Ishikawa (cell line): ENCODE results near the gene TBC1D2.

Experiments
- CEBPB ChIP-seq: IDR thresholded peaks from 2 replicates; pipeline ENCODE4 v1.6.1; 2012
- CREB1 ChIP-seq: IDR thresholded peaks from 2 replicates; pipeline ENCODE4 v1.6.1; 2012; ENCODE audit warnings: low read depth
- EP300 ChIP-seq: IDR thresholded peaks from 2 replicates; pipeline ENCODE4 v1.6.1; 2012; ENCODE audit warnings: borderline replicate concordance
- MAX ChIP-seq: IDR thresholded peaks from 2 replicates; pipeline ENCODE4 v1.6.1; 2012
- RAD21 ChIP-seq: IDR thresholded peaks from 2 replicates; pipeline ENCODE4 v1.6.1; 2012; ENCODE audit warnings: low read depth
- TAF1 ChIP-seq: IDR thresholded peaks from 2 replicates; pipeline ENCODE4 v1.6.1; 2012; ENCODE audit warnings: low read depth, mild to moderate bottlenecking
- TEAD4 ChIP-seq: IDR thresholded peaks from 2 replicates; pipeline ENCODE4 v1.6.1; 2012
- YY1 ChIP-seq: IDR thresholded peaks from 2 replicates; pipeline ENCODE4 v1.6.1; 2012; ENCODE audit warnings: low read depth

GRCh38 chr9:98280162-98280561 is 24.7 kb upstream of the TBC1D2 start:
- TF ChIP-seq MAX = no peak
- no peak for TF ChIP-seq CREB1
- no peak for TF ChIP-seq EP300
- TF ChIP-seq TAF1 = no peak
- no peak for TF ChIP-seq RAD21
- TF ChIP-seq TEAD4 = no peak
- TF ChIP-seq YY1 = no peak
- TF ChIP-seq CEBPB = no peak
